ENCODE data around the gene SRGAP2C. TPM values are rescaled to one million over a fixed set of nuclear protein-coding genes. Genes with fewer than 3 reads are reported as not detected.
"Not testable (repeated sequence)": the region's sequence is repeated elsewhere in the genome, so short reads cannot be mapped to it uniquely, and the experiment has no call there.

The SRGAP2C gene
- total RNA-seq, 1 experiment from 2014 or later = 36.6 TPM

DNA sequence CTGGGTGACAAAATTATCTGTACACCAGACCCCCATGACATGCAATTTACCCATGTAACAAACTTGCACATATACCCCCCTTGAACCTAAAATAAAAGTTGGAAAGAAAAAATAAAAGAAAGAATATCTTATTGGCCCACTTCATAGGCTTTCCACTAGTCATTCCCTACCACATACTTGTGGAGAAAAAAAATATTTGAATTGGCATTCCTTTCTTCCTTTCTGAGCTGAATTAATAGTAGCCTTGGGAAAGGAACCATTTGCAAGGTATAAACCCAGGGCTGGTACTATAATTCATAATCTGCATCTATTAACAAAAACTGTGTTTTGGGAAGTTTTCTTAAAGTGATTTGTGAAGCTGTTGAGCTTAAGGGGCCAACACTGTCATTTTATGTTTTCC, 140.0 kb downstream of the SRGAP2C start:
- H3K27ac Mint-ChIP-seq (ENCODE audit: low read depth, unreplicated experiment); H3K4me3 Mint-ChIP-seq (ENCODE audit: unreplicated experiment); CTCF ChIA-PET; H3K27me3 Mint-ChIP-seq (ENCODE audit: insufficient read depth, unreplicated experiment); intact Hi-C loops (cut with micrococcal nuclease); H3K4me1 Mint-ChIP-seq (ENCODE audit: insufficient read depth, unreplicated experiment); DNase-seq (ENCODE audit: unreplicated experiment); H3K36me3 Mint-ChIP-seq (ENCODE audit: insufficient read depth, unreplicated experiment); H3K9me3 Mint-ChIP-seq (ENCODE audit: unreplicated experiment); POLR2A ChIA-PET; BruUV-seq (replicated peaks): not testable (repeated sequence)

DNA sequence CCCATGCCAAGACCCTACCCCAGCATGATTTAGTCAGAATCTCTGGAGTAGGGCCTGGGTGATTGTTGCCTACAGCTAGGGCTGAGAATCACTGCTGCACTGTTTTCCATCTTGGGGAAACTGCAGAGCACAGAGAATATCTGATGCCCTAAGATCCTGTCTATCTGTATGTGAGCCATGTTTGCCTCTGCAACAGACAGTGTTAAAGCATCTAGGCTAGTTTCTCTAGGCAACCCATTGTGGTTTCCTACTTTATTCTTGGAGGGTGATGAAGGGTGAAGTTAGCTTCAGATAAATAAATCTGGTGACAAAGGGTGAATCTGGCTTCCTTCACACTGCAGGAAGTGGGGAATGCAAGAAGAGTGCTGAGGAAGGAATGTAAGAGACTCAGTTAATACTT, 147.4 kb downstream of the SRGAP2C start:
- H3K27me3 Mint-ChIP-seq (ENCODE audit: insufficient read depth, unreplicated experiment); H3K9me3 Mint-ChIP-seq (ENCODE audit: unreplicated experiment); H3K4me3 Mint-ChIP-seq (ENCODE audit: unreplicated experiment); POLR2A ChIA-PET; CTCF ChIA-PET; H3K27ac Mint-ChIP-seq (ENCODE audit: low read depth, unreplicated experiment); DNase-seq (ENCODE audit: unreplicated experiment); H3K4me1 Mint-ChIP-seq (ENCODE audit: insufficient read depth, unreplicated experiment); H3K36me3 Mint-ChIP-seq (ENCODE audit: insufficient read depth, unreplicated experiment); intact Hi-C loops (cut with micrococcal nuclease); BruUV-seq (replicated peaks): not testable (repeated sequence)

DNA sequence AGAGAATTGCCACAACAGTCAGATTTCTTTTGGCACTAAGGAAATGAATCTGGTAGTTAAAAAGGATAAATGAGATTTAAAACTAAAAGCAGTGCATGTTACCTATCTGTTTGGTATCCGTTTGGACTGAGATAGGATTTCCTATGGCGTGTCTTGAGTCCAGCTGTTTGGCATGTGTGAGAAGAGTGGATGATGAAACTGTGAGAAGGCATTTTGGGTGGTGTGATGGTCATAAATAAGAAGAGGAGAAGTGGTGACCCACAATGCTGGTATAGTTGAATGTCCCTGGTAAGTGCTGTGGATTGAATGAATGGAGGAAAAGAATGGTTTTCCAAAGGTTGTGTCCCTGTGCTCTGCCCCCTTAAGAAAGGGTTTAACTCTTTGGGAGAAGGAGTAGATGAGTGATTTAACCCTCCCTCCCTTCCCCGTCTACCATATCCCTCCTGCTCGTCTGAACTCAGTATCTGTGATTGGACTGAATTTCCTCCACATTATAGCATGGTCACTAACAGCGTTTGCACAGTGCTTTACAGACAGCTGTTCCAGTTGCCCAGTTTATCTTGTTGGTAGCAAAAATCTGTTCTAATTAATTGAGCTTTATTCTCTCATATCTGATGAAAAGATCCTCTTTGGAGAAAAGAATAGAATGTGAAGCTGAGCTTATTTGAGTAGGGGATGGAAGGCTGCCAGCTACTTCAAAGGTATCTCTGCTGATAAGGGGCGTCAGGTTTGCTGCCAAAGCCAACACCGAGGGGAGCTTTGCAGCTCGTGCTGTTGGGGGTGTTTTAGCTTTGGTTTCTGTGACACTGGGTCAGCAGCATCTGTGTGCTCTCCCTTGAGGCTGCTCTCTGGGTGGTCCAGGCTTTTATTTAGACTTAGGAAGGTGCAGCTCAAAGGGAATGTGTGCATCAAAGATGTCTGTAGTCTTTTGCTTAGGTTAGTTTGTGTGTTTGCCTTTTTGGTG, 148.1 kb downstream of the SRGAP2C start:
- CTCF ChIA-PET; intact Hi-C loops (cut with micrococcal nuclease); DNase-seq (ENCODE audit: unreplicated experiment); H3K27me3 Mint-ChIP-seq (ENCODE audit: insufficient read depth, unreplicated experiment); POLR2A ChIA-PET; H3K4me3 Mint-ChIP-seq (ENCODE audit: unreplicated experiment); BruUV-seq (replicated peaks); H3K4me1 Mint-ChIP-seq (ENCODE audit: insufficient read depth, unreplicated experiment); H3K36me3 Mint-ChIP-seq (ENCODE audit: insufficient read depth, unreplicated experiment); H3K27ac Mint-ChIP-seq (ENCODE audit: low read depth, unreplicated experiment); H3K9me3 Mint-ChIP-seq (ENCODE audit: unreplicated experiment): not testable (repeated sequence)

DNA sequence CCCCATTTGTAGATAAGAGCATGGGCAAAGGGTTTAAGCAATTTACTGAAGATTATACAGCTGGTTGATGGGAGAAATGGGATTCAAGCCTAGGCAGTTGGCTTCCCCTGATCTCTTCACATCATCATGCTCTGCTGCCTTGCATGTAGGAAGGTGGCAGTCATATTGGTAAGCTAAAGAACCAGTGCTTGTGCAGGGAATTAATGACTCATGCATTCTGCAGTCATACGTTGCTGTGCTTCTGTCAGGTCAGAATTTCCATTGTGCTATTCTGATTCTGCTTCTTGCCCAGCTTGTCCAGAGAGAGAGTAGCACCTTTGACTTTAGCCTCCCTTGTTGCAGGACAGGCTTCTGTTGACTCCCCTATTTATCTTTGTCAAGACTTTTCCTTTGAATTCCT, 153.2 kb downstream of the SRGAP2C start:
- POLR2A ChIA-PET; H3K27me3 Mint-ChIP-seq (ENCODE audit: insufficient read depth, unreplicated experiment); H3K36me3 Mint-ChIP-seq (ENCODE audit: insufficient read depth, unreplicated experiment); CTCF ChIA-PET; H3K9me3 Mint-ChIP-seq (ENCODE audit: unreplicated experiment); H3K27ac Mint-ChIP-seq (ENCODE audit: low read depth, unreplicated experiment); H3K4me1 Mint-ChIP-seq (ENCODE audit: insufficient read depth, unreplicated experiment); DNase-seq (ENCODE audit: unreplicated experiment); BruUV-seq (replicated peaks); H3K4me3 Mint-ChIP-seq (ENCODE audit: unreplicated experiment); intact Hi-C loops (cut with micrococcal nuclease): not testable (repeated sequence)

DNA sequence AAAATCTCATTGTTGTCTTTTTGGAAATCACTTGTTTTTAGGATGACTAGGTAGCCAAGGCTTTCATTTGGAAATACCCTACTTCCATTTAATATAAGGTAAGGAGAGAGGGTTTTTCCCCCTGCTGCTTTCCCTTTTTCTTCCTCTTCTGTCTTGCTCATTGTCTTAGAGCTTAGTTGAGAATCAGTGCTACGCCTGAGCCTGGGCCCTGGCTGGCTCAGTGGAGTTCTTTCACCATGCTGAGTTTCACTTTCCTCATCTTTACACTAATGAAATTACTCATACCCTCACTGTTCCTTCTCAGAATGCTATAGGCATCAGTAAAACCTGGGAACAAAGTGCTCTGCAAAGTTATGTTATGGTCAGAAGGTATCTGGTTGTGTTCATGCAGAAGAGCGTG, 154.8 kb downstream of the SRGAP2C start:
- CTCF ChIA-PET; H3K27me3 Mint-ChIP-seq (ENCODE audit: insufficient read depth, unreplicated experiment); H3K4me1 Mint-ChIP-seq (ENCODE audit: insufficient read depth, unreplicated experiment); H3K27ac Mint-ChIP-seq (ENCODE audit: low read depth, unreplicated experiment); H3K36me3 Mint-ChIP-seq (ENCODE audit: insufficient read depth, unreplicated experiment); DNase-seq (ENCODE audit: unreplicated experiment); BruUV-seq (replicated peaks); POLR2A ChIA-PET; H3K9me3 Mint-ChIP-seq (ENCODE audit: unreplicated experiment); intact Hi-C loops (cut with micrococcal nuclease); H3K4me3 Mint-ChIP-seq (ENCODE audit: unreplicated experiment): not testable (repeated sequence)

DNA sequence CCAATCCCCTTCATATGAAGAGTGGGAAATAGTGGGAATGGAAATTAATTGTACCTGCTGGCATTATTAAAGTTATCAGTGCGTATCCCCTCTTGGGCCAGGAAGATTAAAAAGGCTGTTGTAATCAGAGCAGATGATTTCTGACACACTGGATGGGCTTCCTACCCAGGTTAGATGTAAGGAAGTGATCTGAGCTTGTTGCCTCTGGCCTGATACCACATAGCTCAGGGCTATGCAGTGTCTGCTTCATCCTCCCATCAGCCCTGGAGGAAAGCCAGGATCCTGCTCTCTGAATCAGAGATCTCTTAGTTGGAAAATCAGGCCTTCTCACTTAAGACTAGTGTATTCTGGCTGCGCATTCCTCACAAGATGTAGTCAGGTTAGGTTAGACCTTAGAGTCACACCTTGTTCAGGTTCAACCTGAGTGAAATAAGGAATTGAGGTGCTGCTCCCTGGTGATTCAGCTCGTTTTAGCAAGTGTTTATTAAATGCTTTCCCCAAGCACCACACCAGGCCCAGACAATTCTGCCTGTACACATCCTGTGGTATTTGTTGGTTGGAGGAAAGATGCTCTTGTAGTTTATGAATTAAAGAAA, 158.6 kb downstream of the SRGAP2C start:
- H3K27me3 Mint-ChIP-seq (ENCODE audit: insufficient read depth, unreplicated experiment); BruUV-seq (replicated peaks); H3K36me3 Mint-ChIP-seq (ENCODE audit: insufficient read depth, unreplicated experiment); H3K27ac Mint-ChIP-seq (ENCODE audit: low read depth, unreplicated experiment); POLR2A ChIA-PET; H3K4me3 Mint-ChIP-seq (ENCODE audit: unreplicated experiment); H3K4me1 Mint-ChIP-seq (ENCODE audit: insufficient read depth, unreplicated experiment); CTCF ChIA-PET; intact Hi-C loops (cut with micrococcal nuclease); H3K9me3 Mint-ChIP-seq (ENCODE audit: unreplicated experiment): not testable (repeated sequence)
- peak; percentile 3 for DNase-seq (ENCODE audit: unreplicated experiment)

DNA sequence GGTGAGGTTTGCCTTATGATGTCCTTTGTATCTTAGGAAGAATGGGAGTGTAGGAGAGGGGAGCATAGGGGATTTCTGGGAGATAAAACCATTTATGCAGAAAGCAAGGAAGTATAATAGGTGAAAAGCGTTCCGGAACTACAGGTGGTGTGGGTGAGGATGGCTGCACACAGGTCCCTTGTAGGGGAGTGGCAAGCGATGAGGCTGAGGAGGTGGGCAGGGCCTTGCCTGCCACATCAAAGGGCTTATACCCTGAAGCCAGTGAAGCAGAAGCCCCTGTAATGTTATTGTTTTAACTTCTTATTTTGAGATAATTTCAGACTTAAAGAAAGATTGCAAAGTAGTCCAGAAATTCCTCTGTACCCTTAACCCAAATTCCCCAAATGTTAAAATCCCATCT, 159.6 kb downstream of the SRGAP2C start:
- intact Hi-C loops (cut with micrococcal nuclease); H3K27ac Mint-ChIP-seq (ENCODE audit: low read depth, unreplicated experiment); DNase-seq (ENCODE audit: unreplicated experiment); H3K36me3 Mint-ChIP-seq (ENCODE audit: insufficient read depth, unreplicated experiment); BruUV-seq (replicated peaks); H3K27me3 Mint-ChIP-seq (ENCODE audit: insufficient read depth, unreplicated experiment); CTCF ChIA-PET; H3K9me3 Mint-ChIP-seq (ENCODE audit: unreplicated experiment); POLR2A ChIA-PET; H3K4me3 Mint-ChIP-seq (ENCODE audit: unreplicated experiment); H3K4me1 Mint-ChIP-seq (ENCODE audit: insufficient read depth, unreplicated experiment): not testable (repeated sequence)

DNA sequence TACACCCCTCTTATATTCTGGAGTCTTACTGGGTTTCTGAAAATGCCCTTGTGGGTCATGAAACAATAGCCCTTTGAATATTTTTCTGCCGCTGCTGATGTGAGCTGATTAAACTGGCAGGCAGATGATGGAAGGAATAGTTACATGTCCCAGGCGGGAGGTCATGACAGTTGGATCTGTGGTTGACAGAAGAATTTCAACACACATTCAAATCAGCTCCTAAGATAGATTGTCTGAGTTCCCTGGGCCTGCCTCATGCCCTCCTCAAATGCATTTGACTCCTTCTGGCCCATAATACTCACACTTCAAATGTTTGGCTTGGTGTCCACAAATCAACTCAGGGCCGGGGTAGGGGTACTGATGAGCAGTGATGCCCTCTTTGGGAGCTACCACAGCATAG, 161.9 kb downstream of the SRGAP2C start:
- intact Hi-C loops (cut with micrococcal nuclease); H3K4me3 Mint-ChIP-seq (ENCODE audit: unreplicated experiment); H3K27me3 Mint-ChIP-seq (ENCODE audit: insufficient read depth, unreplicated experiment); H3K9me3 Mint-ChIP-seq (ENCODE audit: unreplicated experiment); H3K4me1 Mint-ChIP-seq (ENCODE audit: insufficient read depth, unreplicated experiment); DNase-seq (ENCODE audit: unreplicated experiment); H3K27ac Mint-ChIP-seq (ENCODE audit: low read depth, unreplicated experiment); BruUV-seq (replicated peaks); H3K36me3 Mint-ChIP-seq (ENCODE audit: insufficient read depth, unreplicated experiment); CTCF ChIA-PET; POLR2A ChIA-PET: not testable (repeated sequence)

DNA sequence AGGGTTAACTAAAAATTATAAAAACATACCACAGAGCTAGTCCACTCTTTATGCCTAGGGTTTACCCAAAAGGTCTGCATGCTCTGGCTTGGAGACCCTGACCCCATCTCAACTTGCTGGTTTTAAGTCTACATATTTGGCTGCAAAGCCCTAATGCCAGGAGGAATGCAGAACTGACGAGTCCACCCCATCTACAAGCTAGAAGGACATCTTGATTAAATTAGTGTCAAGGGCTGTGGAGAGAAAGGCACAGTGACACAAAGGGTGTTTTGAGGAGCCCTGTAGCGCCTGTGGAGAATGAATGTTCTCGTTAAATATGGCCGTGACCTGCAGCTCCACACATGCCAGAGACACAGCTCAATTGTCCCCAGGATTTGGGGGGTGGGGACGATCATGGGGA, 162.7 kb downstream of the SRGAP2C start:
- DNase-seq (ENCODE audit: unreplicated experiment); H3K27ac Mint-ChIP-seq (ENCODE audit: low read depth, unreplicated experiment); H3K4me1 Mint-ChIP-seq (ENCODE audit: insufficient read depth, unreplicated experiment); H3K27me3 Mint-ChIP-seq (ENCODE audit: insufficient read depth, unreplicated experiment); H3K36me3 Mint-ChIP-seq (ENCODE audit: insufficient read depth, unreplicated experiment); POLR2A ChIA-PET; H3K9me3 Mint-ChIP-seq (ENCODE audit: unreplicated experiment); H3K4me3 Mint-ChIP-seq (ENCODE audit: unreplicated experiment); CTCF ChIA-PET; BruUV-seq (replicated peaks); intact Hi-C loops (cut with micrococcal nuclease): not testable (repeated sequence)
